IMR-90 (cell line): ENCODE results near the gene OLFML1. TPM values are rescaled to one million over a fixed set of nuclear protein-coding genes. Genes with fewer than 3 reads are reported as not detected.

Experiments used
- ATAC-seq: fragments of 200-7000 bp; cut with Tn5 transposase; 2 replicates; pipeline ENCODE4 v1.9.1; 2020; ENCODE audit warnings: low read depth, mild to moderate bottlenecking, moderate library complexity
- BruUV-seq: library from RNA; stranded (reverse); fragments of 400-500 nt; replicated peaks from 2 replicates; lab custom pipeline; 2021; lab: Mats Ljungman, UMichigan
- CTCF ChIA-PET: fragments of 300-600 bp; formaldehyde crosslinking; extraction: SDS; loops from one replicate; lab custom pipeline; 2021; ENCODE audit warnings: antibody characterized with exemption; lab: Yijun Ruan, JAX
- POLR2A ChIA-PET: fragments of 300-600 bp; sonication (Branson Sonifier 250); formaldehyde crosslinking; loops from one replicate; lab custom pipeline; 2022; ENCODE audit warnings: antibody characterized with exemption; ENCODE audit not compliant: unreplicated experiment; lab: Charles Lee
- DNase-seq: peaks from one replicate; pipeline ENCODE4 v3.0.0; 2013
- H2AFZ ChIP-seq: replicated peaks from 2 replicates; pipeline ENCODE3; 2013; ENCODE audit warnings: low read length, mild to moderate bottlenecking; ENCODE audit not compliant: poor library complexity
- H2AK5ac ChIP-seq: 2 replicates; pipeline ENCODE4 v1.6.1; 2013; ENCODE audit warnings: low read depth, low read length, inconsistent platforms
- H2AK9ac ChIP-seq: replicated peaks from 2 replicates; pipeline ENCODE3; 2013; ENCODE audit warnings: mild to moderate bottlenecking, low read depth, low read length, moderate library complexity; ENCODE audit not compliant: poor library complexity
- H2BK120ac ChIP-seq: 2 replicates; pipeline ENCODE4 v1.6.1; 2013; ENCODE audit warnings: low read depth, low read length, inconsistent platforms
- H2BK15ac ChIP-seq: 3 replicates; pipeline ENCODE4 v1.6.1; 2013; ENCODE audit warnings: low read depth, low read length, inconsistent platforms
- H2BK20ac ChIP-seq: 2 replicates; pipeline ENCODE4 v1.6.1; 2013; ENCODE audit warnings: low read depth, mild to moderate bottlenecking, inconsistent platforms, low read length, moderate library complexity
- H2BK5ac ChIP-seq: 2 replicates; pipeline ENCODE4 v1.6.1; 2013; ENCODE audit warnings: mild to moderate bottlenecking, low read depth, low read length, inconsistent platforms; ENCODE audit not compliant: poor library complexity, severe bottlenecking
- H3K14ac ChIP-seq: replicated peaks from 2 replicates; pipeline ENCODE4 v1.6.1; 2013; ENCODE audit warnings: low read depth, low read length, inconsistent platforms
- H3K18ac ChIP-seq: 2 replicates; pipeline ENCODE4 v1.6.1; 2013; ENCODE audit warnings: low read depth, low read length, control low read depth
- H3K23ac ChIP-seq: 2 replicates; pipeline ENCODE4 v1.6.1; 2013; ENCODE audit warnings: low read depth, low read length, inconsistent platforms
- H3K27ac ChIP-seq: 2 replicates; pipeline ENCODE4 v1.5.1; 2013; ENCODE audit warnings: mild to moderate bottlenecking, control low read depth, low read length; ENCODE audit not compliant: insufficient read depth
- H3K27me3 ChIP-seq: 2 replicates; pipeline ENCODE4 v1.6.1; 2013; ENCODE audit warnings: low read length; ENCODE audit not compliant: control insufficient read depth, insufficient read depth
- H3K36me3 ChIP-seq: 2 replicates; pipeline ENCODE4 v1.6.1; 2013; ENCODE audit warnings: low read length, mixed read lengths; ENCODE audit not compliant: control insufficient read depth, insufficient read depth
- H3K4ac ChIP-seq: 2 replicates; pipeline ENCODE4 v1.6.1; 2013; ENCODE audit warnings: low read depth, low read length, inconsistent platforms
- H3K4me1 ChIP-seq: 2 replicates; pipeline ENCODE4 v1.6.1; 2013; ENCODE audit warnings: low read length, mixed read lengths; ENCODE audit not compliant: control insufficient read depth, insufficient read depth
- H3K4me2 ChIP-seq: 2 replicates; pipeline ENCODE4 v1.6.1; 2013; ENCODE audit warnings: low read depth, mild to moderate bottlenecking, control low read depth, low read length, moderate library complexity
- H3K4me3 ChIP-seq: 2 replicates; pipeline ENCODE4 v1.5.1; 2013; ENCODE audit warnings: low read depth, mild to moderate bottlenecking, control low read depth, low read length, moderate library complexity; ENCODE audit not compliant: insufficient read depth
- H3K56ac ChIP-seq: 2 replicates; pipeline ENCODE4 v1.6.1; 2013; ENCODE audit warnings: low read length, inconsistent platforms; ENCODE audit not compliant: insufficient read depth; ENCODE audit errors: extremely low read depth
- H3K79me1 ChIP-seq, 2 experiments: 2 replicates each; pipeline ENCODE4 v1.6.1; 2013; ENCODE audit warnings: low read length in 2 of 2, inconsistent platforms in 1 of 2, low read depth in 1 of 2
- H3K9ac ChIP-seq: 2 replicates; pipeline ENCODE4 v1.6.1; 2013; ENCODE audit warnings: low read depth, low read length, control low read depth
- H3K9me1 ChIP-seq: 2 replicates; pipeline ENCODE4 v1.6.1; 2013; ENCODE audit warnings: low read length, inconsistent platforms; ENCODE audit not compliant: insufficient read depth
- H3K9me3 ChIP-seq: 2 replicates; pipeline ENCODE4 v1.6.1; 2013; ENCODE audit warnings: low read length; ENCODE audit not compliant: control insufficient read depth, insufficient read depth
- H4K20me1 ChIP-seq: 2 replicates; pipeline ENCODE4 v1.6.1; 2013; ENCODE audit warnings: low read length, inconsistent platforms; ENCODE audit not compliant: insufficient read depth
- H4K5ac ChIP-seq: 2 replicates; pipeline ENCODE4 v1.6.1; 2013; ENCODE audit warnings: mild to moderate bottlenecking, low read depth, low read length, control low read depth
- H4K8ac ChIP-seq, 2 experiments: 2 replicates each; pipeline ENCODE4 v1.6.1; 2013; ENCODE audit warnings: low read depth in 2 of 2, low read length in 2 of 2, control low read depth in 1 of 2, inconsistent platforms in 1 of 2
- H4K91ac ChIP-seq: 2 replicates; pipeline ENCODE4 v1.6.1; 2013; ENCODE audit warnings: low read depth, low read length, inconsistent platforms; ENCODE audit not compliant: insufficient read depth
- BHLHE40 ChIP-seq: fragments of 150-350 bp; IDR thresholded peaks from 2 replicates; pipeline ENCODE4 v1.6.1; 2016; ENCODE audit warnings: mild to moderate bottlenecking, low read depth, low read length
- CEBPB ChIP-seq: IDR thresholded peaks from 2 replicates; pipeline ENCODE4 v1.6.1; 2012; ENCODE audit warnings: low read depth, low read length, improper control_type of control experiment
- CHD1 ChIP-seq: IDR thresholded peaks from 2 replicates; pipeline ENCODE4 v1.6.1; 2012; ENCODE audit warnings: low read depth, low read length, improper control_type of control experiment
- FOS ChIP-seq: fragments of 150-350 bp; IDR thresholded peaks from 2 replicates; pipeline ENCODE4 v1.6.1; 2016; ENCODE audit warnings: low read depth, low read length
- MAZ ChIP-seq: IDR thresholded peaks from 2 replicates; pipeline ENCODE4 v1.6.1; 2012; ENCODE audit warnings: low read depth, mild to moderate bottlenecking, low read length, improper control_type of control experiment, moderate library complexity, borderline replicate concordance
- MXI1 ChIP-seq: IDR thresholded peaks from 2 replicates; pipeline ENCODE4 v1.6.1; 2012; ENCODE audit warnings: low read depth, mild to moderate bottlenecking, low read length, moderate library complexity, borderline replicate concordance
- NFE2L2 ChIP-seq: fragments of 150-350 bp; IDR thresholded peaks from 2 replicates; pipeline ENCODE4 v1.6.1; 2016; ENCODE audit warnings: low read depth, mild to moderate bottlenecking, low read length
- POLR2A ChIP-seq: IDR thresholded peaks from 2 replicates; pipeline ENCODE4 v1.6.1; 2012; ENCODE audit warnings: mild to moderate bottlenecking, low read depth, low read length
- RAD21 ChIP-seq: IDR thresholded peaks from 2 replicates; pipeline ENCODE4 v1.6.1; 2012; ENCODE audit warnings: low read length, improper control_type of control experiment
- RCOR1 ChIP-seq: IDR thresholded peaks from 2 replicates; pipeline ENCODE4 v1.6.1; 2012; ENCODE audit warnings: mild to moderate bottlenecking, low read length, improper control_type of control experiment; ENCODE audit not compliant: insufficient replicate concordance
- SMC3 ChIP-seq: fragments of 150-350 bp; IDR thresholded peaks from 2 replicates; pipeline ENCODE4 v1.6.1; 2016; ENCODE audit warnings: low read depth, mild to moderate bottlenecking, antibody characterized with exemption, low read length, moderate library complexity
- WGBS, 2 experiments: methylation state at CpG; one replicate each; pipeline versions ENCODE4 v1.1.5 to v1.1.7; 2013; ENCODE audit warnings: missing lambda C conversion rate in 2 of 2; ENCODE audit not compliant: insufficient read length in 1 of 2; ENCODE audit errors: extremely low coverage in 2 of 2; 5-methylcytosine and 5-hydroxymethylcytosine counted together
- dilution Hi-C: fragments of 300-500 bp; cut with HindIII; formaldehyde crosslinking; loops from one replicate; pipeline ENCODE4 v1.14.3; 2018; ENCODE audit warnings: low sequenced_read_pairs; ENCODE audit not compliant: unreplicated experiment
- in situ Hi-C: fragments of 300-500 bp; cut with MboI; formaldehyde crosslinking; loops from 3 replicates; pipeline ENCODE4 v1.14.3; 2019; ENCODE audit warnings: low sequenced_read_pairs, inconsistent platforms, mixed read lengths
- intact Hi-C: fragments of 100-400 bp; cut with micrococcal nuclease; formaldehyde crosslinking; loops from 2 replicates; pipeline ENCODE4 v1.10.0; 2022
- polyA plus RNA-seq, 3 experiments: library from polyadenylated mRNA; depleted of rRNA; stranded (reverse); fragments of >200 nt; gene quantifications; 2 replicates each; pipeline ENCODE4 v1.2.3, GENCODE V29; 2012; ENCODE audit warnings: low replicate concordance in 1 of 3
- total RNA-seq: library from RNA; depleted of rRNA; stranded (reverse); fragments of >200 nt; gene quantifications from 2 replicates; pipeline ENCODE4 v1.2.3, GENCODE V29; 2012
- TF ChIP-seq, protein P1 (sequence below): fragments of 150-350 bp; IDR thresholded peaks from 2 replicates; pipeline ENCODE4 v1.6.1; 2017; ENCODE audit warnings: mild to moderate bottlenecking, antibody characterized with exemption, low read length, low read depth
- TF ChIP-seq, protein P2 (sequence below): fragments of 150-350 bp; IDR thresholded peaks from 2 replicates; pipeline ENCODE4 v1.6.1; 2016; ENCODE audit warnings: low read depth, mild to moderate bottlenecking, low read length, moderate library complexity, borderline replicate concordance
- TF ChIP-seq, protein P3 (sequence below): conservative IDR thresholded peaks from 2 replicates; pipeline ENCODE4 v1.5.1; 2012; ENCODE audit warnings: mild to moderate bottlenecking, low read depth, low read length, improper control_type of control experiment

OLFML1 gene
- total and polyA plus RNA-seq, 2 of the 4 experiments (the other 2 are of a cell fraction): 0.10 to 0.18 TPM

DNA sequence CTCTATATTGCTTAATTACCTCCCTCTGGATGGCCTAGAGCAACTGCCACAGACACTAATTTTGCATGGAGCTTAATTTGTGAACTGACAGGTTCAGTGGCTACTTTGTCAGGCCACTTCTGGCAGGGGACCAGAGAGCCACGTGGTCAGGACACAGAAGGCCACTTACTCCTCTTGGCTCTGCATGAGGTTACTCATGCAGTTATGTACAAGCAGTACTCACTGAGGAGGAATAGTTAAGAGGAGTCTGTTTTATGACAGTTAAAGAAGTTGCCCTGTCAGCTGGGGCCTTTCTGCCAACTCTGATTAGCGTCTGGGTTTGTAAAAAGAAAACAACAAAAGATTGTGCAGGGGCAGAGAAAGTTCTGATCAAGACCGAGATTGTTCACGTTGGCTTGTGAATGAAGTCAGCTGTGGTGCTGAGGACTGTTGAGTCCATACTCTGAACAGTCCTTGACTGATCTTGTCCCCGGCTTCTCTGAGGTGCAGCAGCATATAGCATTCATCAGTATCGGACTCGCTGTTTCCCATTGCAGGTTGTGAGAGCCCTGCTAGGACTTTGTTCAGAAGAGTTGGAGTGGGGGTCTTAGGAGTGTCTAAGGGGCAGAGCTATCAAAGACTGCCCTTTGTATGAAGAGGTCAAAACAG lies 69.9 kb downstream of the OLFML1 start:
- Histone ChIP-seq H3K4ac (no peak overlapping the region), H4K91ac (no peak overlapping the region), H4K20me1 (no peaks in the 10 kb centered on the region), H3K9me3 (no peaks in the 10 kb centered on the region), H3K23ac (no peak overlapping the region), H3K4me2 (no peak overlapping the region), H3K4me3 (no peak overlapping the region), H2AFZ (no peak overlapping the region), H3K27ac (no peak overlapping the region), H3K18ac (no peak overlapping the region), H3K27me3 (0 out of 2 replicates have a peak, but pooled peaks cover 2% of the 10 kb centered on the region), H2AK9ac (no peak overlapping the region), H4K5ac (no peak overlapping the region), H3K79me1 (no peaks in the 10 kb centered on the region), H3K14ac (no peak overlapping the region), H3K9ac (no peak overlapping the region), H3K9me1 (no peaks in the 10 kb centered on the region), H2BK15ac (no peak overlapping the region), H3K4me1 (peaks cover 3% of the 10 kb centered on the region), H3K56ac (no peak overlapping the region), H2BK120ac (no peak overlapping the region), H2AK5ac (no peak overlapping the region), H2BK5ac (no peak overlapping the region), H4K8ac (no peak overlapping the region), H2BK20ac (no peak overlapping the region), H3K36me3 (no peaks in the 10 kb centered on the region)
- intact Hi-C loops (no loop called here), in situ Hi-C loops (loop anchor here (25.0 kb wide), 2 partner anchors 332 to 432 kb away; partner anchors contain the start of gene EIF3F), dilution Hi-C loops (no loop called here)
- BruUV-seq: no TSS peak
- ChIA-PET POLR2A (interaction anchor here (0.6 kb wide), 1 partner anchor 163 kb away, joined by 9 read pairs; no protein-coding TSS in a partner anchor), CTCF (no interaction called here)
- 26% methylated on average over 3 of the region's 7 CpGs; no CpG with 5 or more reads in 1 of the 2 experiments for WGBS, 2 experiments
- no peak for DNase-seq
- TF ChIP-seq CEBPB: no peak
- no peak for TF ChIP-seq CHD1
- TF ChIP-seq, protein P1, sequence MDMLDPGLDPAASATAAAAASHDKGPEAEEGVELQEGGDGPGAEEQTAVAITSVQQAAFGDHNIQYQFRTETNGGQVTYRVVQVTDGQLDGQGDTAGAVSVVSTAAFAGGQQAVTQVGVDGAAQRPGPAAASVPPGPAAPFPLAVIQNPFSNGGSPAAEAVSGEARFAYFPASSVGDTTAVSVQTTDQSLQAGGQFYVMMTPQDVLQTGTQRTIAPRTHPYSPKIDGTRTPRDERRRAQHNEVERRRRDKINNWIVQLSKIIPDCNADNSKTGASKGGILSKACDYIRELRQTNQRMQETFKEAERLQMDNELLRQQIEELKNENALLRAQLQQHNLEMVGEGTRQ: no peak
- TF ChIP-seq FOS: no peak
- no peak for TF ChIP-seq RCOR1
- TF ChIP-seq, protein P2, sequence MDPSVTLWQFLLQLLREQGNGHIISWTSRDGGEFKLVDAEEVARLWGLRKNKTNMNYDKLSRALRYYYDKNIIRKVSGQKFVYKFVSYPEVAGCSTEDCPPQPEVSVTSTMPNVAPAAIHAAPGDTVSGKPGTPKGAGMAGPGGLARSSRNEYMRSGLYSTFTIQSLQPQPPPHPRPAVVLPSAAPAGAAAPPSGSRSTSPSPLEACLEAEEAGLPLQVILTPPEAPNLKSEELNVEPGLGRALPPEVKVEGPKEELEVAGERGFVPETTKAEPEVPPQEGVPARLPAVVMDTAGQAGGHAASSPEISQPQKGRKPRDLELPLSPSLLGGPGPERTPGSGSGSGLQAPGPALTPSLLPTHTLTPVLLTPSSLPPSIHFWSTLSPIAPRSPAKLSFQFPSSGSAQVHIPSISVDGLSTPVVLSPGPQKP: no peak
- no peak for TF ChIP-seq SMC3
- no peak for TF ChIP-seq RAD21
- no peak for TF ChIP-seq NFE2L2
- TF ChIP-seq, protein P3, sequence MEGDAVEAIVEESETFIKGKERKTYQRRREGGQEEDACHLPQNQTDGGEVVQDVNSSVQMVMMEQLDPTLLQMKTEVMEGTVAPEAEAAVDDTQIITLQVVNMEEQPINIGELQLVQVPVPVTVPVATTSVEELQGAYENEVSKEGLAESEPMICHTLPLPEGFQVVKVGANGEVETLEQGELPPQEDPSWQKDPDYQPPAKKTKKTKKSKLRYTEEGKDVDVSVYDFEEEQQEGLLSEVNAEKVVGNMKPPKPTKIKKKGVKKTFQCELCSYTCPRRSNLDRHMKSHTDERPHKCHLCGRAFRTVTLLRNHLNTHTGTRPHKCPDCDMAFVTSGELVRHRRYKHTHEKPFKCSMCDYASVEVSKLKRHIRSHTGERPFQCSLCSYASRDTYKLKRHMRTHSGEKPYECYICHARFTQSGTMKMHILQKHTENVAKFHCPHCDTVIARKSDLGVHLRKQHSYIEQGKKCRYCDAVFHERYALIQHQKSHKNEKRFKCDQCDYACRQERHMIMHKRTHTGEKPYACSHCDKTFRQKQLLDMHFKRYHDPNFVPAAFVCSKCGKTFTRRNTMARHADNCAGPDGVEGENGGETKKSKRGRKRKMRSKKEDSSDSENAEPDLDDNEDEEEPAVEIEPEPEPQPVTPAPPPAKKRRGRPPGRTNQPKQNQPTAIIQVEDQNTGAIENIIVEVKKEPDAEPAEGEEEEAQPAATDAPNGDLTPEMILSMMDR: no peak
- no peak for TF ChIP-seq MAZ
- no peak for TF ChIP-seq MXI1
- no peak for TF ChIP-seq POLR2A
- TF ChIP-seq BHLHE40: no peak
- no peak for ATAC-seq
